HAP-1 (cell line): ENCODE results near the gene RRP1.

Experiments used
- DNase-seq, 2 experiments: peaks; one replicate each; pipeline ENCODE4 v3.0.0-alpha.2; 2016 to 2020; ENCODE audit warnings: low spot score in 2 of 2
- H3K27me3 ChIP-seq: fragments of 250-450 bp; sonication (Bioruptor Pico); 2 replicates; pipeline ENCODE4 v1.5.1; 2020; ENCODE audit warnings: low read depth, mild to moderate bottlenecking, moderate library complexity
- H3K36me3 ChIP-seq: fragments of 250-450 bp; sonication (Bioruptor Pico); replicated peaks from 2 replicates; pipeline ENCODE4 v1.5.1; 2020; ENCODE audit warnings: mild to moderate bottlenecking
- H3K4me1 ChIP-seq: fragments of 250-450 bp; sonication (Bioruptor Pico); 2 replicates; pipeline ENCODE4 v1.5.1; 2020; ENCODE audit warnings: mild to moderate bottlenecking
- H3K4me3 ChIP-seq: fragments of 250-450 bp; sonication (Bioruptor Pico); 2 replicates; pipeline ENCODE4 v1.5.1; 2020; ENCODE audit warnings: mild to moderate bottlenecking, moderate library complexity
- H3K9me3 ChIP-seq: fragments of 250-450 bp; sonication (Bioruptor Pico); 2 replicates; pipeline ENCODE4 v1.5.1; 2020; ENCODE audit warnings: mild to moderate bottlenecking, moderate library complexity
- in situ Hi-C: fragments of 300-500 bp; cut with MboI; formaldehyde crosslinking; loops from 3 replicates; pipeline ENCODE4 v1.14.3; 2020; ENCODE audit warnings: low sequenced_read_pairs, inconsistent platforms, mixed read lengths

Gene RRP1

DNA sequence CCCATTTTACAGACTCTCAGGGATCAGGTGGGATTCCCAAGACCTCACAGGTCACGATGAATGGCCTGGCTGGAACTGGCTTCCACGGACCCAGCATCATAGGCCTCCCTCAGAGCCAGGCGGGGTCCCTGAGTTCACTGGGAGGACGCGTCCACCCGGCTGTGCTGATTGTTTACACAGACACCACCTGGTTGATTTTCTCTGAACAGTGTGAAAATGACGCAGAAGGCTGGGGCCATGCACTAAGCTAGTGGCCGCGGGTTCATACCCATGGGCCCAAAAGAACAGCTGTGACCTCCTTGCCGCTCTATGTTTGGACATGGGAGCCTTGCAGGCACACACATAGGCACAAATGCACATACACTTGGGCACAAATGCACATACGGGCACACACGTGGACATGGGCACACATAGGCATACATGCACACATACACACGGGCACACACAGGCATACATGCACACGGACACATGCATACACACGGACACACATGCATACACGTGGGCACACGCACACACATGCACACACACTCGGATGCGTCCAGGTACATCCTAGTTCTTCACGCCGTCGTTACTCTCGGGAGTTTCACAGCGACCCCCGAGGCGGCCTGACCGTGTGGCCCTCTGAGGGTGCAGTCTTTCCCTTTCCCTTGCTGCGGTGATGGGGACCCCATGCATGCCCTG lies 36.5 kb upstream of the RRP1 start:
- Histone ChIP-seq H3K36me3 (peaks cover 61% of the 10 kb centered on the region), H3K4me1 (no peaks in the 10 kb centered on the region), H3K4me3 (no peak overlapping the region), H3K27me3 (no peaks in the 10 kb centered on the region), H3K9me3 (no peaks in the 10 kb centered on the region)
- no peak for DNase-seq
- in situ Hi-C loops = no loop called here

GRCh38 chr21:43753439-43753799 lies 36.0 kb upstream of the RRP1 start:
- Histone ChIP-seq H3K27me3 (no peaks in the 10 kb centered on the region), H3K9me3 (no peaks in the 10 kb centered on the region), H3K4me1 (no peaks in the 10 kb centered on the region), H3K4me3 (no peak overlapping the region), H3K36me3 (peaks cover 61% of the 10 kb centered on the region)
- in situ Hi-C loops = no loop called here
- DNase-seq = no peak

DNA sequence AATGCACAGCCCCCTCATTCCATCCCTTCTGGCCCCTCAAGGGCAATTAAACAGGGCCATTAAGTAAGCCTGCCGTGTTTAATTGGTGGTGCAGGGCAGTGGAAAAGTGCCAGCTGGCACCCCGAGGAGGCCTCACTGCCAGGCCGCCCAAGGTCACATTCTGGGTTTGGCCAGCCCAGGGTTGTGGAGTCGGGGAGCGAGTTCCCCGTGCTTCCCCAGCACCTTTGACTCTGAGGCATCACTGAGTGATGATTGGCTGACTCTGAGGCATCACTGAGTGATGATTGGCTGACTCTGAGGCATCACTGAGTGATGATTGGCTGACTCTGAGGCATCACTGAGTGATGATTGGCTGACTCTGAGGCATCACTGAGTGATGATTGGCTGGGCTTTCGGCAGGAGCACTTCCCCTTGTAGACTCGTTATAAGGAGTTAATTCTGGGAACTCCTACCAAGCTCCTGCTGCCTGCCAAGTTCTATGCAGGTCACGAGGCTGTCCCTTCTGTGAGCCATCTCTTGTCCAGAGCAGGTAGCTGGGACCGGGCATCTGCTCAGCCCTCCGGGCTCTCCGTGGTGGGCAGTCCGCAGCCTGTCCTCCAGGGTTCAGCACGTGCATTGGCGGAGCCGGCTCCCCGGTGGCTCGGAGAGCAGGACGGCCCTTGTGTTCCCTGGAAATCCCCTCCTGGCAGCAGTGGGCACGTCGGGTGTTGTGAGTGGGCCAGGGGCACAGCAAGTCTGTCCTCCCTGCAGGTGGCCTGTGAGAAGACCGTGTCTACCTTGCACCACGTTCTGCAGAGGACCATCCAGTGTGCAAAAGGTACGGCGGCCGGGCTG lies 34.2 kb upstream of the RRP1 start:
- in situ Hi-C loops = no loop called here
- peaks cover 62% of the 10 kb centered on the region for H3K36me3 ChIP-seq
- DNase-seq = no peak
- no peak overlapping the region for H3K4me3 ChIP-seq
- H3K27me3 ChIP-seq = no peaks in the 10 kb centered on the region
- no peaks in the 10 kb centered on the region for H3K4me1 ChIP-seq
- H3K9me3 ChIP-seq = no peaks in the 10 kb centered on the region

DNA sequence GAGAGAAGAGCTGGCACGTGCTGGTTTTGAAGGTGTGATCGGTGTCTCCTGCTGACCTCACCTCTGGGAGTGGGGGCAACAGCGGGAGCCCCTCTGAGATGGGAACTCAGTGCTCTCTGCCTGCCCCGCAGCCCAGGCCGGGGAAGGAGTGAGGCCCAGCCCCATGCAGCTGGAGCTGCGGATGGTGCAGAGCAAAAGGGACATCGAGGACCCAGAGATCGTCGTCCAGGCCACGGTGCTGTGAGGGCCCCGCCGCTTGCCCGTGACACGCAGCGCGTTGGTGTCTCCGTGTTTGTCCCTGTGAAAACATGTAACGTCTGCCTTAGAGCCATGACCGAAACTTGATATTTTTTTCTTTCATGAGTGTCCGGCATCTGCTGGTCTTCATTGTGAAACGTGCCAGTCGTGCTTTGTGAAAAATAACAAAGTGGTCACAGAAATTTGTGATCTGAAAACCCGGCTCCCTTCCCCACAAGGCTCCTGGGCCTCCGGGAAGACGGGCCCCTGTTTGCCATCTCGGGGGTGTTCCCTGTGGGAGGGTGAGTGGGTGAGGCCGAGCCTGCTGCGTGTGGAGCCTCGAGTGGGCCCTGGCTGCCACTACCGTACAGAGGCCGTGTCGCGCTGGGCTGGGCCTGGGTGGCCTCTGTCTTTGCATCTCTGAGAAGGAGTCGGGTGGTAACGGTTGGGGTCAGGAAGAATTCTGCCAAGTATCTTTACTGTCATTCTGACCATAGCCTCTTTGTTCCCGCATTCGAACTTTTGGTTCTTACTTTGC lies 33.4 kb upstream of the RRP1 start:
- Histone ChIP-seq H3K27me3 (no peaks in the 10 kb centered on the region), H3K9me3 (no peaks in the 10 kb centered on the region), H3K4me3 (no peak overlapping the region), H3K36me3 (peaks cover 55% of the 10 kb centered on the region), H3K4me1 (no peaks in the 10 kb centered on the region)
- in situ Hi-C loops = no loop called here
- no peak for DNase-seq

- no peak for DNase-seq
- H3K4me3 ChIP-seq = no peak overlapping the region
- H3K9me3 ChIP-seq = no peaks in the 10 kb centered on the region
- peaks cover 50% of the 10 kb centered on the region for H3K36me3 ChIP-seq
- H3K4me1 ChIP-seq = no peaks in the 10 kb centered on the region
- no peaks in the 10 kb centered on the region for H3K27me3 ChIP-seq
- in situ Hi-C loops = no loop called here
Observed at GRCh38 chr21:43757601-43758000, 31.8 kb upstream of the RRP1 start.

DNA sequence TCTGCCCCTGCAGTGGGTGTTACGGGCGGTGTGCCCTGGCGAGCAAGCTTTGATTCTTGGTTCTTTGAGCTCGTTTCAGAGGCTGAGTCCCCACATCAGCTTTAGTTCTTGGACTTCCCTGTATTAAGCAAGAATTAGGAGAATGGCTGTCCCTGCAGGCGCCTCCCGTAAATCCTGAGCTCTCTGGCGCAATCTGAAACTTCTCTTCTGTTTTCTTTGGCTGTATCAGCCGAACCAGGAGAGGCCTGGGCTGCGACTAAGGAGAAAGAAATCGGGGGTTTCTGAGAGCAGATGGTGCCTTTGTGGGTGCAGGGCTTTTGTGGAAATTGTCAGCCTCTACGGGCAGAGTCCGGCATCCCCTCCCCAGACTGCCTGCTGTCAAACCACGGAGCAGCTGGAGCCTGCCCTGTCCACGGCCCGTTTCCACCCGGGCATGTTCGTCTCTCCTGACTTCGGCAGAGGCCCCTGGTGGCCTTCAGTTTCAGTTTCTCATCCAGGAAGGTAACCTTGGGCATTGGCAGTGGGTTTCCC lies 31.2 kb upstream of the RRP1 start:
- in situ Hi-C loops = no loop called here
- Histone ChIP-seq H3K9me3 (no peaks in the 10 kb centered on the region), H3K4me1 (no peaks in the 10 kb centered on the region), H3K36me3 (peaks cover 48% of the 10 kb centered on the region), H3K27me3 (no peaks in the 10 kb centered on the region), H3K4me3 (no peak overlapping the region)
- DNase-seq = no peak

- H3K36me3 ChIP-seq = peaks cover 41% of the 10 kb centered on the region
- no peaks in the 10 kb centered on the region for H3K9me3 ChIP-seq
- no peak overlapping the region for H3K4me3 ChIP-seq
- no peaks in the 10 kb centered on the region for H3K27me3 ChIP-seq
- DNase-seq = no peak
- H3K4me1 ChIP-seq = no peaks in the 10 kb centered on the region
- in situ Hi-C loops = no loop called here
Observed at GRCh38 chr21:43758811-43759210, 30.6 kb upstream of the RRP1 start.

GRCh38 chr21:43759651-43760050 lies 29.7 kb upstream of the RRP1 start:
- DNase-seq = no peak
- Histone ChIP-seq H3K4me1 (no peaks in the 10 kb centered on the region), H3K9me3 (no peaks in the 10 kb centered on the region), H3K36me3 (peaks cover 36% of the 10 kb centered on the region), H3K27me3 (no peaks in the 10 kb centered on the region), H3K4me3 (no peak overlapping the region)
- in situ Hi-C loops = no loop called here

GRCh38 chr21:43760391-43760958 lies 28.9 kb upstream of the RRP1 start:
- in situ Hi-C loops = no loop called here
- DNase-seq = no peak

GRCh38 chr21:43761886-43762285 lies 27.5 kb upstream of the RRP1 start:
- Histone ChIP-seq H3K4me3 (no peak overlapping the region), H3K9me3 (no peaks in the 10 kb centered on the region), H3K4me1 (no peaks in the 10 kb centered on the region), H3K36me3 (peaks cover 19% of the 10 kb centered on the region), H3K27me3 (no peaks in the 10 kb centered on the region)
- in situ Hi-C loops = no loop called here
- DNase-seq = no peak

More at GRCh38 chr21:43760391-43760958, 28.9 kb upstream of the RRP1 start:
- no peaks in the 10 kb centered on the region for H3K27me3 ChIP-seq
- H3K4me3 ChIP-seq = no peak overlapping the region
- H3K36me3 ChIP-seq = peaks cover 33% of the 10 kb centered on the region
- H3K4me1 ChIP-seq = no peaks in the 10 kb centered on the region
- no peaks in the 10 kb centered on the region for H3K9me3 ChIP-seq

- DNase-seq = no peak
- H3K4me3 ChIP-seq = no peak overlapping the region
- no peaks in the 10 kb centered on the region for H3K27me3 ChIP-seq
- in situ Hi-C loops = no loop called here
- H3K4me1 ChIP-seq = no peaks in the 10 kb centered on the region
- H3K36me3 ChIP-seq = peaks cover 17% of the 10 kb centered on the region
- no peaks in the 10 kb centered on the region for H3K9me3 ChIP-seq
Observed at GRCh38 chr21:43762303-43763128, 26.9 kb upstream of the RRP1 start.

GRCh38 chr21:43763901-43764523 lies 25.4 kb upstream of the RRP1 start:
- Histone ChIP-seq H3K4me3 (no peak overlapping the region), H3K36me3 (peaks cover 11% of the 10 kb centered on the region), H3K9me3 (no peaks in the 10 kb centered on the region), H3K4me1 (peaks cover 4% of the 10 kb centered on the region; the same call in 1 of the 2 replicates), H3K27me3 (no peaks in the 10 kb centered on the region)
- in situ Hi-C loops = no loop called here
- DNase-seq = no peak
